ENCODE data around the gene MMRN2. TPM values are rescaled to one million over a fixed set of nuclear protein-coding genes. Genes with fewer than 3 reads are reported as not detected.
A peak's percentile ranks its signal among the peaks of the same experiment; 100 is the strongest.

The MMRN2 gene
- total RNA-seq, 4 donors from 2014 or later = 27.6 to 81.2 (median 61.9) TPM

DNA sequence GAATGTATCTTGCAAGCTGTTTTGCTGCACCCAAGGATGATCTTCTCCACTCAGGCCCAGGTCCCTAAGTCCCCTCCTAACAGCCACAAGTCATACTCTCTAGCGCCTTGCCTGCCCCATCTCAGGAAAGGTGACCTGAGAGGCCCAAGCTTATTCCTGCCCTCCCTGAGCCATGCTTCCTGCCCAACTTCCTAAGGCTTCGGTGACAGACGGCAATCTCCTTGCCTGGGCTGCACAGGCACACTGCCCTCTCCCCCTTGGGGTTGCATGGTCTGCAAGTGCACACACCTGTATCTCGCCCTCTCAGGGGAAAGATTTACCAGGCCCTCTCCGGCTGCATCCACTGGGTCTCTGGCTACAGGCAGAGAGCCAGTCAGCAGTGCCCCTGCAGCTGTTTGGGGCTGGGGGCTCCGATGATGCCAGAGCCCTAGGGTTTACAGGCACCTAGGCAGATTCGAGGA lies 10.1 kb upstream of the MMRN2 start:
- Histone ChIP-seq H3K36me3 (no peaks in the 10 kb centered on the region), H3K27me3 (no peaks in the 10 kb centered on the region), H3K4me1 (peaks cover 0 to 69% (median 47%) of the 10 kb centered on the region in 4 donors), H3K4me3 (peak overlapping the region; percentile 64 to 85 (median 80)), H3K27ac (peak overlapping the region; percentile 94 to 100 (median 97)), H3K9me3 (no peaks in the 10 kb centered on the region)
- no peak for DNase-seq (ENCODE audit: low spot score in 2 of 2)
- WGBS, 2 donors = 47 to 62% methylated on average over 5 to 7 of the region's 7 CpGs
- TF ChIP-seq, protein P1, sequence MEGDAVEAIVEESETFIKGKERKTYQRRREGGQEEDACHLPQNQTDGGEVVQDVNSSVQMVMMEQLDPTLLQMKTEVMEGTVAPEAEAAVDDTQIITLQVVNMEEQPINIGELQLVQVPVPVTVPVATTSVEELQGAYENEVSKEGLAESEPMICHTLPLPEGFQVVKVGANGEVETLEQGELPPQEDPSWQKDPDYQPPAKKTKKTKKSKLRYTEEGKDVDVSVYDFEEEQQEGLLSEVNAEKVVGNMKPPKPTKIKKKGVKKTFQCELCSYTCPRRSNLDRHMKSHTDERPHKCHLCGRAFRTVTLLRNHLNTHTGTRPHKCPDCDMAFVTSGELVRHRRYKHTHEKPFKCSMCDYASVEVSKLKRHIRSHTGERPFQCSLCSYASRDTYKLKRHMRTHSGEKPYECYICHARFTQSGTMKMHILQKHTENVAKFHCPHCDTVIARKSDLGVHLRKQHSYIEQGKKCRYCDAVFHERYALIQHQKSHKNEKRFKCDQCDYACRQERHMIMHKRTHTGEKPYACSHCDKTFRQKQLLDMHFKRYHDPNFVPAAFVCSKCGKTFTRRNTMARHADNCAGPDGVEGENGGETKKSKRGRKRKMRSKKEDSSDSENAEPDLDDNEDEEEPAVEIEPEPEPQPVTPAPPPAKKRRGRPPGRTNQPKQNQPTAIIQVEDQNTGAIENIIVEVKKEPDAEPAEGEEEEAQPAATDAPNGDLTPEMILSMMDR (IDR thresholded peaks at IDR 0.05) = no peak
- TF ChIP-seq EP300 (IDR thresholded peaks at IDR 0.05) (no peak), POLR2A (IDR thresholded peaks at IDR 0.05) (no peak)

DNA sequence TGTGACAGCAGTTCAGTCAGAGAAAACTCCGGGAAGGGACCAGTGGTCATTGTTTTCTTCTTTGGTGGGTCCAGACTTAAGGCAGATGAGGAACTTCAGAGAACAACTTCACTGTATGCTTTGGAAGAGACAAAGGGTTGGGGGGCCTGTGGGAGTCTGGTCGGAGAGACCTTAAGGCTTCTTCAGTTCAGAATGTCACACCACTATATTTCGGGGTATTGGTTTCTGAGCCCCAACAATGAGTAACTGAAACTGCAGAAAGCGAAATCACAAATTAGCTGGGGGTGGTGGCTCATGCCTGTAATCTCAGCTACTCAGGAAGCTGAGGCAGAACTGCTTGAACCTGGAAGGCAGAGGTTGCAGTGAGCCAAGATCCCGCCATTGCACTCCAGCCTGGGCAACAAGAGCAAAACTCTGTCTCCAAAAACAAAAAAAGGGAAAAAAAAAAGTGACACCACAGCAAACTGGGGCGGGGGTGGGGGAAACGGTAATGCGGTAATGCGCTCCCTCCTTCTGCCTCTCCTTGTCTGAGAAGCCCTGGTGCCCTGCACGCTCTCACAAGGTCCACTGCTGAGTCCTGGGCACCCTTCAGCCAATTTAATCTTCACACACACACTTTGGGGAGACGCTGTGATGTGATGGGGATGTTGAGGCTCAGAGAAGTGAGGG lies 8.7 kb upstream of the MMRN2 start:
- TF ChIP-seq, protein P1 (IDR thresholded peaks at IDR 0.05) = no peak
- TF ChIP-seq EP300 (IDR thresholded peaks at IDR 0.05) = no peak
- TF ChIP-seq POLR2A (IDR thresholded peaks at IDR 0.05) = no peak
- H3K9me3 ChIP-seq = no peaks in the 10 kb centered on the region
- WGBS, 2 donors = 35 to 42% methylated on average over 11 of the region's 11 CpGs
- H3K4me1 ChIP-seq = peaks cover 0 to 62% (median 38%) of the 10 kb centered on the region in 4 donors
- no peaks in the 10 kb centered on the region for H3K36me3 ChIP-seq
- peak overlapping the region in 1 of 4 donors; percentile 18 for H3K4me3 ChIP-seq
- peak overlapping the region; percentile 48 to 100 (median 76) for H3K27ac ChIP-seq
- no peaks in the 10 kb centered on the region for H3K27me3 ChIP-seq
- DNase-seq (ENCODE audit: low spot score in 2 of 2) = no peak

DNA sequence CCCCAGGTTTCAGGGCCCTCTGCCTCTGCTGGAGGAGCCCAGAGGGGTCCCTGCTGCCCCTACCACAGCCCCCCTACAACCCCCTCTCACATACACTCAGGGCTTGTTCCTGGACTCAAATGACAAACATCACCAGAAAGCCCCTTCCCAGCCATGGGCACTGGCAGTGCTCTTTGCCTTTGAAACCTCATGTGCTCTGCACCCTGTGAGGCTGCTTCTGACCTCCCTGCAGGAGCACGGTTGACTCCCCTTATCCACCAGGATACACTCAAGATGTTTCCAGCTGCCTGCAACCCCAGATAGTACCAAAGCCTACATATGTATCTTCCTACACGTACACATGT lies 7.4 kb upstream of the MMRN2 start:
- Histone ChIP-seq H3K4me1 (peaks cover 0 to 71% (median 40%) of the 10 kb centered on the region in 4 donors), H3K9me3 (no peaks in the 10 kb centered on the region), H3K27ac (peak overlapping the region in 2 of 4 donors; percentile 23 to 59), H3K27me3 (no peaks in the 10 kb centered on the region), H3K4me3 (no peak overlapping the region), H3K36me3 (no peaks in the 10 kb centered on the region)
- WGBS, 2 donors = 67 to 79% methylated on average over 2 of the region's 2 CpGs
- DNase-seq (ENCODE audit: low spot score in 2 of 2) = no peak
- no peak for TF ChIP-seq EP300 (IDR thresholded peaks at IDR 0.05)
- TF ChIP-seq, protein P1 (IDR thresholded peaks at IDR 0.05) = no peak
- no peak for TF ChIP-seq POLR2A (IDR thresholded peaks at IDR 0.05)

DNA sequence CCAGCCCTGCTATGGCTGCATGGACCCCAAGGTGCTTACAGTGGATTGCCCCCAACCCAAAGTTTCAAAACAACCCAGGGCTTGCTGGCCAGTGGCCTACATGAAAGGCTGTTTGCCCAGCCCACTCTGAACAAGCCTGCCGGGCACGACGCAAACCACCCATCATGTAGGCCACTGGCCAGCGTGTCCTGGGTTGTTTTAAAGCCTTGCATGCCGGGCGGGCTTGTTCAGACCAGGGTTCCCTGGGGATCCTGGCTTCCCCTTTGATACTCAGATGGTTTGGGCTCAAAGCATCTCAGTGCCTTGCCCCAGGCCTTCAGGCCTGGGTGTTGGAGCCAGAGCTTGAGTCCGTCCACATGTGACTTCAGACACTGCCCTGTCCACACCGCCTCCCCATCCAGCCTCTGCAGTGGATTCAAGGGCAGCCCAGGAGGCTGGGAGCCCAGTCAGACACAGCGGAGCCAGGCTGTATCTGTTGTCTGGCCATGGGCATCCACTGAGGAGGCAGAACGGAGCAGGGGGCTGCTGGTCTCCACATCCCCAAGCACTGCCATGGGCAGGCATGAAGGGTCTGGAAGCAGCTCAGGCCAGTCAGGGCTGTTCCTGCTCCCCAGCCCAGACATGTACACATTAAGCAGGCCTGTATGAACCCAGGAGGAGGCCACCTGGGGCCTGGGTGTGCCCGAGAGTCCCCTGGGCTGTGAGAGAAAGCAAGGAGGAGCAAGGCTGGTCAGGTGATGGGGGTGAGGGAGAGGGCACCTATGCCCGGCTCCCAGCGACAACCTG lies 6.8 kb upstream of the MMRN2 start:
- H3K27me3 ChIP-seq = no peaks in the 10 kb centered on the region
- 75 to 76% methylated on average over 13 of the region's 13 CpGs for WGBS, 2 donors
- no peak for DNase-seq (ENCODE audit: low spot score in 2 of 2)
- no peak overlapping the region for H3K4me3 ChIP-seq
- TF ChIP-seq, protein P1 (IDR thresholded peaks at IDR 0.05) = no peak
- TF ChIP-seq POLR2A (IDR thresholded peaks at IDR 0.05) = no peak
- no peak for TF ChIP-seq EP300 (IDR thresholded peaks at IDR 0.05)
- H3K4me1 ChIP-seq = peaks cover 0 to 73% (median 41%) of the 10 kb centered on the region in 4 donors
- H3K27ac ChIP-seq = peak overlapping the region in 2 of 4 donors; percentile 23 to 59
- H3K36me3 ChIP-seq = no peaks in the 10 kb centered on the region
- H3K9me3 ChIP-seq = no peaks in the 10 kb centered on the region
